MM.1S (cell line): Measurements from ENCODE around the gene EXOC3.

ENCODE experiments used
- DNase-seq: peaks from one replicate; pipeline ENCODE4 v3.0.0-alpha.2; 2015
- H2AFZ ChIP-seq: fragments of 300-600 bp; sonication (generic); 2 replicates; pipeline ENCODE4 v1.6.0; 2016; ENCODE audit warnings: antibody characterized with exemption, low read length
- H3F3A ChIP-seq: fragments of 300-600 bp; sonication (generic); 2 replicates; pipeline ENCODE4 v1.6.1; 2016; ENCODE audit warnings: mild to moderate bottlenecking, antibody characterized with exemption, low read length, moderate library complexity, mixed read lengths; ENCODE audit not compliant: insufficient read depth
- H3K27ac ChIP-seq: fragments of 300-600 bp; sonication (generic); 2 replicates; pipeline ENCODE4 v1.5.1; 2016; ENCODE audit warnings: mild to moderate bottlenecking, low read length
- H3K27me3 ChIP-seq: fragments of 300-600 bp; sonication (generic); replicated peaks from 2 replicates; pipeline ENCODE4 v1.6.0; 2016; ENCODE audit warnings: low read length; ENCODE audit not compliant: insufficient read depth
- H3K36me3 ChIP-seq: fragments of 300-600 bp; sonication (generic); replicated peaks from 2 replicates; pipeline ENCODE4 v1.6.1; 2016; ENCODE audit warnings: mild to moderate bottlenecking, low read length, mixed read lengths; ENCODE audit not compliant: insufficient read depth
- H3K4me1 ChIP-seq: fragments of 300-600 bp; sonication (generic); 2 replicates; pipeline ENCODE4 v1.6.1; 2016; ENCODE audit warnings: low read length, mixed read lengths
- H3K4me2 ChIP-seq: fragments of 300-600 bp; sonication (generic); 2 replicates; pipeline ENCODE4 v1.6.0; 2016; ENCODE audit warnings: low read depth, low read length
- H3K4me3 ChIP-seq: fragments of 300-600 bp; sonication (generic); 2 replicates; pipeline ENCODE4 v1.5.1; 2016; ENCODE audit warnings: low read length, mixed read lengths
- H3K79me2 ChIP-seq: fragments of 300-600 bp; sonication (generic); 2 replicates; pipeline ENCODE4 v1.6.1; 2016; ENCODE audit warnings: mixed run types, low read length, mixed read lengths
- H3K9ac ChIP-seq: fragments of 300-600 bp; sonication (generic); 2 replicates; pipeline ENCODE4 v1.6.1; 2016; ENCODE audit warnings: low read length, mixed read lengths
- H3K9me2 ChIP-seq: fragments of 300-600 bp; sonication (generic); replicated peaks from 2 replicates; pipeline ENCODE4 v1.6.1; 2016; ENCODE audit warnings: mild to moderate bottlenecking, low read length, mixed read lengths; ENCODE audit not compliant: insufficient read depth
- H3K9me3 ChIP-seq: fragments of 300-600 bp; sonication (generic); replicated peaks from 2 replicates; pipeline ENCODE4 v1.6.1; 2016; ENCODE audit warnings: mild to moderate bottlenecking, low read length, mixed read lengths; ENCODE audit not compliant: insufficient read depth
- H4K20me1 ChIP-seq: fragments of 300-600 bp; sonication (generic); 2 replicates; pipeline ENCODE4 v1.6.1; 2016; ENCODE audit warnings: mild to moderate bottlenecking, low read length, moderate library complexity, mixed read lengths; ENCODE audit not compliant: insufficient read depth
- EZH2 ChIP-seq: fragments of 300-600 bp; sonication (generic); optimal IDR thresholded peaks from 2 replicates; pipeline ENCODE3; 2017; ENCODE audit warnings: low read depth, mild to moderate bottlenecking, antibody characterized with exemption, low read length, mixed read lengths
- EZH2phosphoT487 ChIP-seq: fragments of 300-600 bp; sonication (generic); IDR thresholded peaks from 2 replicates; pipeline ENCODE4 v1.6.1; 2018; ENCODE audit warnings: antibody characterized with exemption, low read length
- TF ChIP-seq, protein P1 (sequence below): fragments of 300-600 bp; sonication (generic); IDR thresholded peaks from 2 replicates; pipeline ENCODE4 v1.5.1; 2016; ENCODE audit warnings: antibody characterized with exemption, low read length, mixed read lengths

Gene EXOC3

DNA sequence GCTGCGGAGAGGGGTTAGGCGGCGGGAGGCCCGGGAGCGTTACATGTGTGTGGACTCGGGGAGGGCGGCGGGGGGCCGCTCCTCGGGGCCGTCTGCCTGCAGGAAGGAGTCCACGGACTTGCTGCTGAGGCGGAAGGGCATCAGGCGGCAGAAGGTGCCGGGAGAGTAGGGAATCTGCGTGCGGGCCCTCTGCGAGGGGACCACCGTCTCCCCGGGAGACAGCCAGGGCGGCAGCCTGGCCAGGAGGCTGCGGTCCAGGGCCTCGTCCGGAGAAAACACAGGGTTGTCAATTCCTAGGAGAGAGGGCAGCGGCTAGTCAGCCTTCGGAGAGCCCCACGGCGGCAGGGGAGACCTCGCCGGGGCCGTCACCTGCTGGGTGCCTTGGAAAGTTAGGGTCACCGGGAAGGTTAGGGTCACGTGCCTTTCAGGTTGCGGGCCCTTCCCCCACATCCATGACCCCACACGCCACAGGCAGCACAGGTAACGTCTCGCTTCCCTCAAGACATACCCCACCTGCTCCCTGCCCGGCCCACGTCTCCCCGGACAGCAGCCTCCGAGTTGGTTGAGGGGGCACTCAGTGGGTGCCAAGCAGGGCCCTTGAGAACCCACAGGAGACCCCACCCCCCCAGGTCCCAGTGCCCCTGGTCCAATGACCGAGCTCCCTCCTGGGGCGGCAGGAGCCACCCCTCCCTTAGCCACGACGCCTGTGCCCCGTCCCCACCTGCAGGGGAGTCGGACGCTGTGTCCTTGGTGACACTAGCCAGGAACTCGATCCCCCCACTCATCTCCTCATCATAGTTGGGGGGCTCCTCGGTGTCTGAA is 32.1 kb downstream of the EXOC3 start:
- TF ChIP-seq EZH2phosphoT487 (no peak), EZH2 (no peak)
- TF ChIP-seq, protein P1, sequence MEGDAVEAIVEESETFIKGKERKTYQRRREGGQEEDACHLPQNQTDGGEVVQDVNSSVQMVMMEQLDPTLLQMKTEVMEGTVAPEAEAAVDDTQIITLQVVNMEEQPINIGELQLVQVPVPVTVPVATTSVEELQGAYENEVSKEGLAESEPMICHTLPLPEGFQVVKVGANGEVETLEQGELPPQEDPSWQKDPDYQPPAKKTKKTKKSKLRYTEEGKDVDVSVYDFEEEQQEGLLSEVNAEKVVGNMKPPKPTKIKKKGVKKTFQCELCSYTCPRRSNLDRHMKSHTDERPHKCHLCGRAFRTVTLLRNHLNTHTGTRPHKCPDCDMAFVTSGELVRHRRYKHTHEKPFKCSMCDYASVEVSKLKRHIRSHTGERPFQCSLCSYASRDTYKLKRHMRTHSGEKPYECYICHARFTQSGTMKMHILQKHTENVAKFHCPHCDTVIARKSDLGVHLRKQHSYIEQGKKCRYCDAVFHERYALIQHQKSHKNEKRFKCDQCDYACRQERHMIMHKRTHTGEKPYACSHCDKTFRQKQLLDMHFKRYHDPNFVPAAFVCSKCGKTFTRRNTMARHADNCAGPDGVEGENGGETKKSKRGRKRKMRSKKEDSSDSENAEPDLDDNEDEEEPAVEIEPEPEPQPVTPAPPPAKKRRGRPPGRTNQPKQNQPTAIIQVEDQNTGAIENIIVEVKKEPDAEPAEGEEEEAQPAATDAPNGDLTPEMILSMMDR = no peak
- H3F3A ChIP-seq = no peaks in the 10 kb centered on the region
- H3K36me3 ChIP-seq = no peaks in the 10 kb centered on the region
- no peak overlapping the region for H3K9ac ChIP-seq
- no peaks in the 10 kb centered on the region for H3K4me1 ChIP-seq
- H3K27ac ChIP-seq = no peak overlapping the region
- peaks cover 56% of the 10 kb centered on the region for H3K27me3 ChIP-seq
- H3K4me3 ChIP-seq = no peak overlapping the region
- no peaks in the 10 kb centered on the region for H3K9me3 ChIP-seq
- H3K79me2 ChIP-seq = peaks cover 18% of the 10 kb centered on the region
- H4K20me1 ChIP-seq = no peaks in the 10 kb centered on the region
- no peak overlapping the region for H3K4me2 ChIP-seq
- no peak overlapping the region for H2AFZ ChIP-seq
- DNase-seq = no peak
- no peaks in the 10 kb centered on the region for H3K9me2 ChIP-seq

DNA sequence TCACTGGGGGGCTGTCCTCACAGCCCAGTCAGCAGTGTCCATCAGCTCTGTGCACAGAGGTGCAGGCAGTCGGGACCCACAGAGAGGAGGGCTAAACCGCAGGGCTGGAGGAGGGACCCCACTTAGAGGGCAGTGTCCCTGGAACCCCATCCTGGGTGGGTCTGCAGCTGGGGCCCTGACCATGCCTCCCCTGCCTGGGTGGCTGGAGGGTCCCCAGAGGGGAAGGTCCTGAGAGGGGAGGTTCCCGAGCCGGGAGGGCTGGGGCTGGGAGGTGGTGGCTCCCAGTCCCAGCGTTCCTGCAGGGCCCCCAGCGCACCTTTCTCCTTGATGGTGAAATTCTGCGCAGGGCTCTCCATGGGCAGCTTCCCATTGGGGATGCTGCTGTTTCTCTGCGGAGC is 32.7 kb downstream of the EXOC3 start:
- H4K20me1 ChIP-seq = no peaks in the 10 kb centered on the region
- H3K9me2 ChIP-seq = no peaks in the 10 kb centered on the region
- H3K4me1 ChIP-seq = no peaks in the 10 kb centered on the region
- no peaks in the 10 kb centered on the region for H3F3A ChIP-seq
- peaks cover 18% of the 10 kb centered on the region for H3K79me2 ChIP-seq
- H3K9me3 ChIP-seq = no peaks in the 10 kb centered on the region
- H2AFZ ChIP-seq = no peak overlapping the region
- H3K9ac ChIP-seq = no peak overlapping the region
- H3K4me3 ChIP-seq = no peak overlapping the region
- H3K36me3 ChIP-seq = no peaks in the 10 kb centered on the region
- TF ChIP-seq EZH2phosphoT487 (no peak), EZH2 (no peak)
- TF ChIP-seq, protein P1 = no peak
- H3K4me2 ChIP-seq = no peak overlapping the region
- H3K27me3 ChIP-seq = peaks cover 61% of the 10 kb centered on the region
- no peak for DNase-seq
- H3K27ac ChIP-seq = no peak overlapping the region

DNA sequence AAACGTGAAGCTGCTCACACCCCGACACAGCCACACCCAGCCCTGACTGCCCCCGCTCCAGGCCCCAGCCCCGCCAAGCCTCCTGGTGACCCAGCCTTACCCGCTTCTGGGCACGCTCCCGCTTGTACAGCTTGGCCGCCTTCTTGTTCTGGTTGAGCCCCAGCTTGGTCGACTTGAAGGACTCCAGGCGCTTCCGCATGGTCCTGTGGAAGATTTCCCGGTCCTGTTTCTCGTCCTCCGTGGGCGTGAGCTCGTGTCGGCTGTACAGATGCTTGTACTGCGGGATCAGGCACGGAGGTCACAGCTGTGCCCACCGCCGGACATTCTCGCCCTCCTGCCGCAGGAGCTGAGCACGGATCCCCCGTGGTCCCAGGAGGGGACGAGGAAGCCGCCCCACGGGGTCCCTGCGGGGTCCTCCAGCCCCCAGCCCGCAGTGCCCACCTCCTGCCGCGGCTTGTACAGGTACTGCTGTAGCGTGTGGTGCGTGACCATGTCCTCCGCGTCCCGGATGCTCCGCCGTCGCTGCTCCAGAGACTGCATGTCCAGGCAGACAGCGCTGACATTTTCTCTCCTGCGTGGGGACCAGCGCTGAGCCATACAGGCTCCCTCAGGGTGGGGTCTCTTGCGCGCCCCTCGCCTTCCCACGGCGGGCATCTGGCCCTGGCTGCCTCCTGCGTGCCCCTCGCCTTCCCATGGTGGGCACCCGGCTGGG is 33.3 kb downstream of the EXOC3 start:
- Histone ChIP-seq H4K20me1 (no peaks in the 10 kb centered on the region), H3K27ac (no peak overlapping the region), H3K27me3 (peaks cover 63% of the 10 kb centered on the region), H2AFZ (no peak overlapping the region), H3K4me3 (no peak overlapping the region), H3K9me3 (no peaks in the 10 kb centered on the region), H3K79me2 (peaks cover 15% of the 10 kb centered on the region), H3F3A (no peaks in the 10 kb centered on the region), H3K4me1 (no peaks in the 10 kb centered on the region), H3K36me3 (no peaks in the 10 kb centered on the region), H3K9ac (no peak overlapping the region), H3K9me2 (no peaks in the 10 kb centered on the region), H3K4me2 (no peak overlapping the region)
- no peak for TF ChIP-seq EZH2
- TF ChIP-seq EZH2phosphoT487 = no peak
- TF ChIP-seq, protein P1 = no peak
- DNase-seq = no peak
